HG03575 (cell line): Measurements from ENCODE around the gene GYPA.
"Not testable (repeated sequence)": the region's sequence is repeated elsewhere in the genome, so short reads cannot be mapped to it uniquely, and the experiment has no call there.

ENCODE experiments used
- ATAC-seq: cut with Tn5 transposase; IDR thresholded peaks from one replicate; pipeline ENCODE4 v1.9.1; 2021; ENCODE audit not compliant: unreplicated experiment, insufficient number of reproducible peaks, low FRiP score; ENCODE audit errors: extremely low read depth

GYPA gene

GRCh38 chr4:144140594-144141295, at the start of gene GYPA:
GYPA (minus strand) TSS chr4:144140718; CDS start chr4:144140635, 83 bp downstream.
- not testable (repeated sequence) for ATAC-seq

- ATAC-seq = no peak
Measured at GRCh38 chr4:144190009-144190408, 49.5 kb upstream of the GYPA start.

- ATAC-seq = no peak
Measured at GRCh38 chr4:144189121-144189520, 48.6 kb upstream of the GYPA start.

- ATAC-seq = no peak
Measured at GRCh38 chr4:144185086-144185485, 44.6 kb upstream of the GYPA start.

- ATAC-seq = no peak
Measured at GRCh38 chr4:144183165-144183564, 42.6 kb upstream of the GYPA start.

GRCh38 chr4:144181391-144181790, 40.9 kb upstream of the GYPA start:
- ATAC-seq = no peak

GRCh38 chr4:144179152-144179739, 38.7 kb upstream of the GYPA start:
- no peak for ATAC-seq

GRCh38 chr4:144178414-144178813, 37.9 kb upstream of the GYPA start:
- ATAC-seq = no peak

- ATAC-seq = no peak
Measured at GRCh38 chr4:144176476-144176875, 36.0 kb upstream of the GYPA start.

- peak; percentile 88 for ATAC-seq
Measured at GRCh38 chr4:144174401-144175067, 34.0 kb upstream of the GYPA start.

GRCh38 chr4:144171697-144172096, 31.2 kb upstream of the GYPA start:
- no peak for ATAC-seq

- ATAC-seq = no peak
Measured at GRCh38 chr4:144169211-144169610, 28.7 kb upstream of the GYPA start.

- no peak for ATAC-seq
Measured at GRCh38 chr4:144154044-144154443, 13.5 kb upstream of the GYPA start.

- peak; percentile 84 for ATAC-seq
Measured at GRCh38 chr4:144142690-144143326, 2.3 kb upstream of the GYPA start.

GRCh38 chr4:144141493-144141892, 975 bp upstream of the GYPA start:
- no peak for ATAC-seq

GRCh38 chr4:144139991-144140390, 527 bp downstream of the GYPA start:
- ATAC-seq = not testable (repeated sequence)

- ATAC-seq = not testable (repeated sequence)
Measured at GRCh38 chr4:144139547-144139946, 971 bp downstream of the GYPA start.

- ATAC-seq = not testable (repeated sequence)
Measured at GRCh38 chr4:144138239-144138638, 2.3 kb downstream of the GYPA start.

GRCh38 chr4:144137137-144137931, 3.2 kb downstream of the GYPA start:
- ATAC-seq = not testable (repeated sequence)
